ENCODE results near the gene DIP2C. TPM values are rescaled to one million over a fixed set of nuclear protein-coding genes. Genes with fewer than 3 reads are reported as not detected.

DIP2C gene
- total RNA-seq, 1 experiment from 2014 or later, result 11.4 TPM

DNA sequence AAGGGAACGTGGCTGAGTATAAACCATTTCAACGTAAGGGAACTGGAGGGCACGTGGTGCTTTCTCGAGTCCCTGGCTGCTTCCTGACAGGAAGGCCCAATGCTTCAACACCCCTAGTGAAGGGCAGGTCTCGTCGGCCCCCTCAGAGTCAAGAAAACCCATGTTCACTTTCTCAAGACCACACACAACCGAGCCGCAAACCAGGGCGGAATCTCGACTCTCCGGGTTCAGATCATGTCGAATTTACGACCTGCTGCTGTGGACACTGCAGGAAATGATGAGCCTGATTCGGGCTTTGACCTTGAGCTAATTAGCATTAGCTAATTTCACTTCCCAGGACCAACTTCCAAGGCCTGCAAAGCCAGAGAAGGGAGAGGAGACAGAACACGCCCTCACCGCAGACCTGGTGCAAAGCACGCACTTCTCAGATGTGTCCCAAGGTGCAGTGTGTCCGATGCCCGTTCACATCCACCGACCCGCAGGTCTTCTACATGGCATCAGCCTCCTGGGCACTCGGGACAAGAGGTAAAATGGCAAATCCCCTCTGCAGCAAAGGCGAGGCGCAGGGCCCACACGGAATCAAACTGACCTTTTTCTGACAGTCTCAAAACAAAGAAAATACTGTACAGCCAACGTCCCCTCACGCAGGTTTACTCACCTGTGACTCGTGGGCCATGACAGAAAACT is 94.7 kb downstream of the DIP2C start:
- H3K4me3 ChIP-seq (ENCODE audit: low read depth, low read length), result no peak overlapping the region
- no peaks in the 10 kb centered on the region for H3K27me3 Mint-ChIP-seq (ENCODE audit: insufficient read depth, unreplicated experiment)
- H3K36me3 Mint-ChIP-seq (ENCODE audit: insufficient read depth, unreplicated experiment), result peaks cover 5% of the 10 kb centered on the region
- no peaks in the 10 kb centered on the region for H3K36me3 ChIP-seq (ENCODE audit: control insufficient read depth, insufficient read depth, low read length)
- no peak overlapping the region for H3K4me3 Mint-ChIP-seq (ENCODE audit: unreplicated experiment)
- H3K4me1 ChIP-seq, result no peaks in the 10 kb centered on the region
- CTCF ChIA-PET, result no interaction called here
- H3K4me1 Mint-ChIP-seq (ENCODE audit: low read depth, unreplicated experiment), result no peaks in the 10 kb centered on the region
- TF ChIP-seq CTCF (IDR thresholded peaks at IDR 0.05; ENCODE audit: insufficient read depth in 1 of 2, low read depth in 1 of 2, low read length in 1 of 2, severe bottlenecking in 1 of 2, unreplicated experiment in 1 of 2), result no peak
- intact Hi-C loops (cut with micrococcal nuclease; ENCODE audit: unreplicated experiment), result no loop called here
- H3K27me3 ChIP-seq (replicated peaks; ENCODE audit: control insufficient read depth, insufficient read depth, low read length), result no peaks in the 10 kb centered on the region
- H3K9me3 Mint-ChIP-seq (ENCODE audit: unreplicated experiment), result no peaks in the 10 kb centered on the region
- no peak overlapping the region for H3K27ac Mint-ChIP-seq (ENCODE audit: unreplicated experiment)
- POLR2A ChIA-PET, result no interaction called here
- no peak for DNase-seq
- H3K9me3 ChIP-seq, result no peaks in the 10 kb centered on the region
- BruUV-seq (replicated peaks), result no TSS peak

- no TSS peak for BruUV-seq (replicated peaks)
- no peak for TF ChIP-seq CTCF (IDR thresholded peaks at IDR 0.05; ENCODE audit: insufficient read depth in 1 of 2, low read depth in 1 of 2, low read length in 1 of 2, severe bottlenecking in 1 of 2, unreplicated experiment in 1 of 2)
- Histone ChIP-seq H3K27me3 (replicated peaks; ENCODE audit: control insufficient read depth, insufficient read depth, low read length) (no peaks in the 10 kb centered on the region), H3K36me3 (ENCODE audit: control insufficient read depth, insufficient read depth, low read length) (no peaks in the 10 kb centered on the region), H3K9me3 (no peaks in the 10 kb centered on the region), H3K4me1 (no peaks in the 10 kb centered on the region), H3K4me3 (ENCODE audit: low read depth, low read length) (no peak overlapping the region)
- no peak for DNase-seq
- Mint-ChIP-seq H3K27ac (ENCODE audit: unreplicated experiment) (no peak overlapping the region), H3K36me3 (ENCODE audit: insufficient read depth, unreplicated experiment) (peaks cover 5% of the 10 kb centered on the region), H3K4me1 (ENCODE audit: low read depth, unreplicated experiment) (no peaks in the 10 kb centered on the region), H3K27me3 (ENCODE audit: insufficient read depth, unreplicated experiment) (no peaks in the 10 kb centered on the region), H3K9me3 (ENCODE audit: unreplicated experiment) (no peaks in the 10 kb centered on the region), H3K4me3 (ENCODE audit: unreplicated experiment) (no peak overlapping the region)
- POLR2A ChIA-PET, result no interaction called here
- intact Hi-C loops (cut with micrococcal nuclease; ENCODE audit: unreplicated experiment), result no loop called here
- CTCF ChIA-PET, result no interaction called here
Observed at GRCh38 chr10:593901-594457, 95.5 kb downstream of the DIP2C start.

- no peak for TF ChIP-seq CTCF (IDR thresholded peaks at IDR 0.05; ENCODE audit: insufficient read depth in 1 of 2, low read depth in 1 of 2, low read length in 1 of 2, severe bottlenecking in 1 of 2, unreplicated experiment in 1 of 2)
- POLR2A ChIA-PET, result no interaction called here
Observed at GRCh38 chr10:593421-593820, 96.0 kb downstream of the DIP2C start.

More at GRCh38 chr10:593421-593820, 96.0 kb downstream of the DIP2C start:
- no peaks in the 10 kb centered on the region for H3K9me3 Mint-ChIP-seq (ENCODE audit: unreplicated experiment)
- intact Hi-C loops (cut with micrococcal nuclease; ENCODE audit: unreplicated experiment), result no loop called here
- DNase-seq, result peak in 1 of 2 experiments; percentile 31
- H3K27me3 Mint-ChIP-seq (ENCODE audit: insufficient read depth, unreplicated experiment), result no peaks in the 10 kb centered on the region
- H3K4me1 Mint-ChIP-seq (ENCODE audit: low read depth, unreplicated experiment), result no peaks in the 10 kb centered on the region
- no peaks in the 10 kb centered on the region for H3K9me3 ChIP-seq
- H3K4me3 Mint-ChIP-seq (ENCODE audit: unreplicated experiment), result no peak overlapping the region
- no peak overlapping the region for H3K27ac Mint-ChIP-seq (ENCODE audit: unreplicated experiment)
- H3K36me3 ChIP-seq (ENCODE audit: control insufficient read depth, insufficient read depth, low read length), result no peaks in the 10 kb centered on the region
- no peaks in the 10 kb centered on the region for H3K27me3 ChIP-seq (replicated peaks; ENCODE audit: control insufficient read depth, insufficient read depth, low read length)
- H3K4me3 ChIP-seq (ENCODE audit: low read depth, low read length), result no peak overlapping the region
- H3K36me3 Mint-ChIP-seq (ENCODE audit: insufficient read depth, unreplicated experiment), result peaks cover 5% of the 10 kb centered on the region
- BruUV-seq (replicated peaks), result no TSS peak
- CTCF ChIA-PET, result no interaction called here
- no peaks in the 10 kb centered on the region for H3K4me1 ChIP-seq
